ENCODE data around the gene ZNHIT3.

DNA sequence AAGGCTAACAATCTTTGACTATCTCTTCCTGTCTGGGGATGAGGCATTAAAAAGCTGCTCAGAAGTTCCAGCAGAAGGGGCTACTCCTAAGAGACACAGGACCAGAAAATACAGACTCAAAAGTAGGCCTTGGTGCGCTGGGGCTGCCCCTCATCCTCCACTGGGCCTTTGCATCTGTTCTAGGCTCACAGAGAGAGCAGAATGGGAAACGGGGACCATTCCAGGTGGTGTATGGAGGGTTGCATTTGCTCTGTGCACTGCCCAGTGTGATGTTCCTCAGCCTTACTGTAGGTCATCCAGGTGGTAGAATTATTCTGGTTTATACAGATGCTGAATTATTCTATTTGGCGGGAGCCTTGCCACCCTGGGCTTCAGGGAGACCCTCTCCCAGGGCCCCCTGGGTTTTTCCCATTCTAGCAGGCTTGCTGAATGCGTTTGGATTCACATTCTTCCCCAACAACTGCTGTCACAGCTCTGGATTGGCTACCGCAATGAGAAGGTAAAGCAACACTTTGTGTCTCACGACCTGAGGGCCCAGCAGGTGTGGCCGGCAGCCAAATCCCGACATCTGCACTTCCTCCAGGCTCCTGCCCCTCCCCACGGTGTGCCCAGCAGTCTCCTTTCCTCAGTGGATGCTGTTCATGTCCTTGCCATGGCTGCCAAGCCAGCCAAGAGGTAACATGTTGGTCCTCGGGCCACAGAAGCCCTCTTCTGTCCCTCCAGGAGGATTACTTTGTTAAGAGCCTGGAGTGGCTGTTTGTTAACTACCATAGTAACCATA lies 25.0 kb upstream of the ZNHIT3 start:
- TF ChIP-seq CTCF (IDR thresholded peaks at IDR 0.05; ENCODE audit: insufficient read depth, low read length) (no peak), GABPA (IDR thresholded peaks at IDR 0.05; ENCODE audit: low read depth) (no peak), POLR2AphosphoS5 (IDR thresholded peaks at IDR 0.05; ENCODE audit: low read depth) (no peak), SPI1 (IDR thresholded peaks at IDR 0.05; ENCODE audit: borderline replicate concordance, low read depth) (no peak)
- TF ChIP-seq, protein P1, sequence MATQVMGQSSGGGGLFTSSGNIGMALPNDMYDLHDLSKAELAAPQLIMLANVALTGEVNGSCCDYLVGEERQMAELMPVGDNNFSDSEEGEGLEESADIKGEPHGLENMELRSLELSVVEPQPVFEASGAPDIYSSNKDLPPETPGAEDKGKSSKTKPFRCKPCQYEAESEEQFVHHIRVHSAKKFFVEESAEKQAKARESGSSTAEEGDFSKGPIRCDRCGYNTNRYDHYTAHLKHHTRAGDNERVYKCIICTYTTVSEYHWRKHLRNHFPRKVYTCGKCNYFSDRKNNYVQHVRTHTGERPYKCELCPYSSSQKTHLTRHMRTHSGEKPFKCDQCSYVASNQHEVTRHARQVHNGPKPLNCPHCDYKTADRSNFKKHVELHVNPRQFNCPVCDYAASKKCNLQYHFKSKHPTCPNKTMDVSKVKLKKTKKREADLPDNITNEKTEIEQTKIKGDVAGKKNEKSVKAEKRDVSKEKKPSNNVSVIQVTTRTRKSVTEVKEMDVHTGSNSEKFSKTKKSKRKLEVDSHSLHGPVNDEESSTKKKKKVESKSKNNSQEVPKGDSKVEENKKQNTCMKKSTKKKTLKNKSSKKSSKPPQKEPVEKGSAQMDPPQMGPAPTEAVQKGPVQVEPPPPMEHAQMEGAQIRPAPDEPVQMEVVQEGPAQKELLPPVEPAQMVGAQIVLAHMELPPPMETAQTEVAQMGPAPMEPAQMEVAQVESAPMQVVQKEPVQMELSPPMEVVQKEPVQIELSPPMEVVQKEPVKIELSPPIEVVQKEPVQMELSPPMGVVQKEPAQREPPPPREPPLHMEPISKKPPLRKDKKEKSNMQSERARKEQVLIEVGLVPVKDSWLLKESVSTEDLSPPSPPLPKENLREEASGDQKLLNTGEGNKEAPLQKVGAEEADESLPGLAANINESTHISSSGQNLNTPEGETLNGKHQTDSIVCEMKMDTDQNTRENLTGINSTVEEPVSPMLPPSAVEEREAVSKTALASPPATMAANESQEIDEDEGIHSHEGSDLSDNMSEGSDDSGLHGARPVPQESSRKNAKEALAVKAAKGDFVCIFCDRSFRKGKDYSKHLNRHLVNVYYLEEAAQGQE (IDR thresholded peaks at IDR 0.05; ENCODE audit: insufficient replicate concordance, low read depth): no peak

All from HL-60 (cell line).